Stimulated activated CD8-positive, alpha-beta memory T cell treated with anti-CD3 and anti-CD28 coated beads, Interleukin-15, amount 100 ng/mL, for 1 hour (primary cell): ENCODE measurements around the gene CANT1.
"Not testable (repeated sequence)": the region's sequence is repeated elsewhere in the genome, so short reads cannot be mapped to it uniquely, and the experiment has no call there.

Source experiments
- DNase-seq: peaks from one replicate; pipeline ENCODE4 v3.0.0-alpha.2; 2020; ENCODE audit warnings: low read depth

Gene CANT1

DNA sequence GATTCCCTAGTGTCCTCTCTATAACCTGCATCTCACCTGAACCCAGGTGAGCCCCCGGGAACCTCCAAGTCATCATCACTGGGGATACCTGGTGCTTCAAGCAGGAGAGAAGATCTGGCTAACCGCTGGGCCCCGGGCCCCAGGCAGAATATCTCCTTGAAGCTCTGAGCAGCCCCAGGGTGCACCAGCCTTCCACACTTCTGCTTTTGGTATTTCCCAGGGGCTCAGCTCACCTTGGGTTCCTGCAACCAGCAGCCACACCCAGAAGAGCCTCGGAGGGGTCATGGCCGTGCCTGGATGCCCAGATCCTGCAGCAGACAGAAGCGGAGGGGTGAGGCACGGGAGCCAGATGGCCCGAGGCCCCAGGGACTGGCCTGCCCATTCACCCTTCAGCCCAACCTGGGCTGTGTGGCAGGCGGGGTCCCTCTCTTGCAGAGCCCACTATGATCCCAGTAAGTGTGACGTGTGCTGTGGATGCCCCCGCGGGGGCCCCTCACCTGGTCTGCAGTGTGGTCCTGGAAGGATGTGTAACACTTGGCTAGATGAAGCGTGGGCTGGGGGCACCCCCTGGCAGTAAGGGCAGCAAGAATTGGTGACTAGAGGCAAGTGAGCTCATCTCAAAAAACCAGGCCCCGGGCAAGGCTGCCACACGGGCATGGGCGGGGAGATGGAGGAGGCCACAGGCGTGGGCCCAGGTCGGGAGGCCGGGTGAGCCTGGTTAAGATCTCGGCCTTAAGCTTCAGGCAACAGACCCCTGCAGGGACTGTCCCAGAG is 32.5 kb downstream of the CANT1 start:
- DNase-seq, result no peak

DNA sequence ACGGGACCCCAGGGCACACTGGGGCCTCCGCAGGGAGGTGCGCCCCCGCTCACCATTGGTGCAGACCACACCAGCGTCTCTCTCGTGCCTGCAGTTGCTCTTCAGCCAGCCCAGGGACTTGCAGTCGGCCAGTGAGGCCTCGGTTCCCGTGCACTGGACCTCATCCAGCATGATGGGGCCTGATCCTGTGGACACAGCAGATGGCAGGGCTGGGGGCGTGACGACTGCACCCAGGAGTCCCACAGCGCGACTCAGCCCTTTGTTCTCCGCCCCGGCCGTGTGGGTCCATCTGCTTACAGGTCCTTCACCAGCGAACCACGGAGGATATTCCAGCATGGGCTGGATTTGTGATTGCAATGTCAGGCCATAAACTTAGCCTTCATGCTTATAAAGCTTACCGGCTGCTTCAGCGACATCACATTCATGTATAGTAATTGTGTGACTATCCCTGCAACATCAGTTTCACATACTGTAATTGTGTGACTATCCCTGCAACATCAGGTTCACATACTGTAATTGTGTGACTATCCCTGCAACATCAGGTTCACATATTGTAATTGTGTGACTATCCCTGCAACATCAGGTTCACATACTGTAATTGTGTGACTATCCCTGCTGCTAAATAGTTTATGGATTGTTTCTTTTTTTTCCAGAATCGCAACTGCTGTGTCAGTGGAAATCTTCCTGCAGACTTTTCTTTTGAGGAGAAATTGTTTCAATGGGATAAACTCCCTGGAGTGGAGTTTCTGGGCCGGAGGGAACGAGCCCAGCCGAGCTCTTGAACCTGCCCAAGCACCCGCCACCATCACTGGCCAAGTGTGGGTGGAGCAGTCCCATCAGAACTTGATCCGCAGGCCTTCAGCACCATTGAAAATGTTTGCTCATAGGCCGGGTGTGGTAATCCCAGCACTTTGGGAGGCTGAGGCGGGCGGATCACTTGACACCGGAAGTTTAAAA is 34.7 kb downstream of the CANT1 start:
- DNase-seq, result no peak

DNA sequence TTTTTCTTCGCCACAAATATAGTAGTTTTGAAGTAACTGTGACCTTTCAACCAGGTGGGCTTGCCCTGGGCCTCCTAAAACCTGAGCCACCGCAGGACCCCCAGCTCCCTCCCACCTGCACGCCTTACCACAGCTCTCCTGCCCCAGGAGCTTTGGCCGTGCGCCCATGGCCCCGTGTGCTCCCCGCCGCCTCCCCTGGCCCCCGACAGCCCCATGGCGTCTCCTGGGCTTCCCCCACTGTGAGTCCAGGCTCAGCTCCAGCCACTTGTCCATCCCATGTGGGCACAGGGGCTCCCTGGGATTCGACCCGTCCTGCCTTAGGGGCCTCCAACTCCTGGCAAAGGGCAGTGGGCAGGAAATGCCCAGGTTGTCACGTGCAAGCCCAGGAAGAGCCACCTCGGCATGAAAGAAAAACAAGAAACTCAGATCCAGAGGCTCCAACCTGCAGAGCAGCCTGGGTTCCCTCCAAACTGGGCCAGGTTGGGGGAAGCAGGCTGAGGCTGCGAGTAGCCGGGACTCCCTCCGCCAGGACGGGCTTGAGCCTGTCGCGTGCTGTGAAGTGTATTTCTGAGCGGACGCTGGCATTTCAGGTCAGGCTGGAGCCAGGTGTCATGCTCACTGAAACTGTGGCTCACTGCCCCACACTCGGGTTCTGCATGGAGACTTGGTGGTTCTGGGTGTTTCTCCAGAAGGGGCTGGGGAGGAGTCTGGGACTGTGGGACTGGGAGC is 35.6 kb downstream of the CANT1 start:
- no peak for DNase-seq

GRCh38 chr17:78973196-78973595 is 36.4 kb downstream of the CANT1 start:
- no peak for DNase-seq

GRCh38 chr17:78972507-78973105 is 37.0 kb downstream of the CANT1 start:
- no peak for DNase-seq

DNA sequence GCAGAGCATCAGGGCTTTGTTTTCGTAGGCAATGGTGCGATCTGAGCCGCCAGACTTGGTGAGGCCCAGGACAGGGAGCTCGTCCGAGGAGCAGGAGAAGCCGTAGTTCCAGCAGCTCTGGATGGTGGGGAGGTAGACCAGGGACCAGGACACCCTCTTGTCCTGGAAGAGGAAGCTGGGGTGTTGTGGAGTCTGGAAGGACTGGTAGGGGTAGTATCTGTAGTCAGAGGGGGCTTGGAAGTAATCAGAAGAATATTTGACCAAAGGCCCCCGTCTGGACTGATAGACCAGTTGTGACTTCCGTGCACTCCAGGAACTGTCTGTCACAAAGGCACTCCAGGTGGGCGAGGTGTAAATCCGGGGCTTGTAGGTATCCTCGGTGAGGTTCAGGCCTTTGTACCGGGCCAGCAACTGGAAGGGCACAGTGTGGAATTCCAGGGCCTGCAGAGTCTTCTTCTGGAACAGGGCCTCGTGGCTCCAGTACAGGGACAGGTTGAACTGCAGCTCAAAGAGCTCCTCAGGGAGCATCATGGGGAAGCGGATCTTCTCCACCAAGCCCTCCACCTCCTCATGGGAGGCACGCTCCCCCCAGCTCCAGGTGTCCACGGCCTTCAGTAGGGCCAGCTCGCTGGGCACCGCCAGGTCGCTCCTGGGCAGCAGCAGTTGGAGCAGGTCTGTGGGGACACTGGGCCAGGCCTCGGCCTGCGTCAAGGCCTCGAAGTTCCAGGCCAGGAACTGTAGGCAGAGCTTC is 37.6 kb downstream of the CANT1 start:
- DNase-seq, result no peak

DNA sequence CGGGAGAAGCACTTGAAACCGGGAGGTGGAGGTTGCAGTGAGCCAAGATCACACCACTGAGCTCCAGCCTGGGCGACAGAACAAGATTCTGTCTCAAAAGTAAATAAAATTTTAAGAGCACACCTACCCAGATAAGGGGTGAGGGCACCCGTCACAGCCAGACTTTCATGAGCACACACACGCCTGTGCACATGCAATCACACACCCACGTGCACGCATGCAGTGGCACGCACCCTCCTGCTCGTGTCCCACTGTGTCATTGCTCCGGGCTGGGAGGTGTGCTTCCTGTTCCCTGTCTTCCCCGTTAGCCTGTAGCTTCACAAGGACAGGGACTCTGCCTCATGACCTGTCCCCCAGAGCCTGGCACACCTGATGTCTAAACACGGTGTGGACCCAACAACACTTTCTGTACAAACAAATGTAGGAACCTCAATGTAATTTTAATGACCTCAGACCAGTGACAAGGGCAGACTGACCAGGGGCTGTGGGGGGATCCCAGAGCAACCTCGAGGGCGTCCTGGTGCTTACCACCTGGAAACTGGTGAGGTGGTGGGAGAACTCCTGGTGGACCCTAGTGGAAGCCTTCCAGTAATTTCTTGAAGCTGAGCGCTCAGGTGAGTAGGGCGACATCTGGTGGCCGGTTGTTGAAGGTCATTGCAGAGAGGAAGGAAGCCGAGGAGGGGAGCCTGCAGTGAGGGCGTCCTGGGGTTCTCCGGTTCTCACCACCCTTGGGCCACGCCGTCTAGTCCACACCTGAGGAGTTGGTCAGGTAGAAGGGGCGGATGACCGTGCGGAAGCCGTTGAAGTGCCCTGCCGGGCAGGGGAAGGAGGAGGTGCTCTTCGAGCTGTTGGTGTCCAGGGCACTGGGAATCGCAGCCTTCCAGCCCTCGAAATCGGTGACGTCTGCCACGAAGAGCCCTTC is 38.5 kb downstream of the CANT1 start:
- peak; percentile 70 for DNase-seq

- DNase-seq, result no peak
These were observed 39.7 kb downstream of the CANT1 start for GRCh38 chr17:78969865-78970264.

- no peak for DNase-seq
These were observed 41.7 kb downstream of the CANT1 start for GRCh38 chr17:78967782-78968362.

DNA sequence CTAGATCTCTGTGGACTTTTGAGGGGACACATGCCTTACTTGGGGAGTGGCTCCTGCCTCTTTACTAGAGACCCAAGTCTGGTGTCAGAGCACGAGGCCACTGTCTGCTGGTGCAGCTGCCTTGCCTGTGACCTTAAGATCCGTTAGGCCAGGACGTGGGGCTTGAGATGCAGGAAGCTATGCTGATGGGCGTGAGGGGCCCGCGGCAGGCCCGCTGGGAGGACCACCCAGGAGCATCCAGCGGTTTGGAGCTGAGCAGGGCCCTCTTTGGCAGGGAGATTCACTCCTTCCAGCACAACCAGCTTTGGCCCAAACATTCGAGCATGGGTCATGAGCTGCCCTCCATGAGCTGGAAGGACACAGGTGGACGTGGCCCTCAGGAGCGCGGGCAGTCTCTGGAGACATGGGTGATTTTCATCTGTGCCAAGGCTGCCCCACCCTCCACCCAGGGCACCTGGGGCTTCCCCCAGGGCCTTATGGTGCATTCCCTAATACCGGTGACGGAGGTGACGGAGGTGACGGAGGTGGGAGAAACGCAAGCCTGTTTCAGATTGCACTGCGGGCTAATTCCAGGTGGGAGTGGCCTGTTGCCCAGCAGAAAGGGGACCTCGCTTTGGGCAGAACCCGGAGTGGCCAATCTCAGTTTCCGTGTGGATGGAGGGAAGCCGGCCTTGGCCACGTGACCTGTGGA is 42.5 kb downstream of the CANT1 start:
- DNase-seq, result no peak

DNA sequence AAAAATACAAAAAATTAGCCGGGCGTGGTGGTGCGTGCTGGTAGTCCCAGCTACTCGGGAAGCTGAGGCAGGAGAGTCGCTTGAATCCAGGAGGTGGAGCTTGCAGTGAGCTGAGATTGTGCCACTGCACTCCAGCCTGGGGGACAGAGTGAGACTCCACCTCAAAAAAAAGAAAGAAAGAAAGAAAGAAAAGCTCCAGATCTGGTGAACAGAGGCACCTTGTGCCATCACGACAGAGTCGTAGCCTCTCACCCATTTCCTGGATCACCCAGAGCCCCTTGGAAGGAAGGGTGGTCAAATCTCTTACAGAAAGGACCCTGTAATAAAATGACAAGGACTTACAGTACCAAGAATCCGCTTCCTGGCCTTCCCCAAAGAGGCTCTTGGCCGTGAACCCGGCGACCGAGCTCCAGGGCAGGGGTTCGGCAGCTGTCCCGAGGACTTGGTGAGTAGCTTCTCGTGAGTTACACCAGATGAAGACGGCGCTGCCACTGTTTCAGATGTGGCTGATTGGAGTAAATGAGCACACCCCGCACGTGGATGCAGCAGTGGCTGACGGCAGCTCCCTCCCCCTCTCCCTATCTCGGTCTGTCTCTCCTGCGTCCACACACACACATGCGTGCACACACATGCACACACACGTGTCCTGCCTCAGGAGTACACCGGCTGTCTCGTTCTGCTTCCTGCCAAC is 43.3 kb downstream of the CANT1 start:
- DNase-seq, result no peak

- no peak for DNase-seq
These were observed 44.1 kb downstream of the CANT1 start for GRCh38 chr17:78965491-78965924.

DNA sequence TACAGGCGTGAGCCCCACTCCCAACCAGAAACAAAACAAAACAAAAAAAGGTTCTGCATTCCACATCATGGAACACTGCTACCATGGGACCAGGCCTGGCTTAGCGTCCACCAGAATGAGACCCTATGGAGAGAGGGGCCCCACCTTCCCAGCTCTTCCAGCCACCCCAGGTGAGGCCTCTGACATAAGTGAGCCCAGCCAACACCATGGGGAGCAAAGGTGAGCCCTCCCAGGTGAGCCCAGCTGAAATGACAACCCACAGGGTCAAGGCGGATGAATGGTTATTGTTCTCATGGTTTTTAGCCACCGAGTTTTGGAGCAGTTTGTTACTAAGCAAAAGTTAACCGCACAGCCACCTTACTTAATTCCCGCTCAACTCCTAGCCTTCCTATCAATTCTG is 46.2 kb downstream of the CANT1 start:
- DNase-seq, result no peak

DNA sequence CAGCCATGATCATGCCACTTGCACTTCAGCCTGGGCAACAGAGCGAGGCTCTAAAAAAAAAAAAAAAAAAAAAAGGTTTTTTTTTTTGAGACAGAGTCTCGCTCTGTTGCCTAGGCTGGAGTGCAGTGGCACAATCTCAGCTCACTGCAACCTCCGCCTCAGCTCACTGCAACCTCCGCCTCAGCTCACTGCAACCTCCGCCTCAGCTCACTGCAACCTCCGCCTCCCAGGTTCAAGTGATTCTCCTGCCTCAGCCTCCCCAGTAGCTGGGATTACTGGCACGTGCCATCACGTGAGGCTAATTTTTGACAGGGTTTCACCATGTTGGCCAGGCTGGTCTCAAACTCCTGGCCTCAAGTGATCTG is 46.6 kb downstream of the CANT1 start:
- DNase-seq, result not testable (repeated sequence)

DNA sequence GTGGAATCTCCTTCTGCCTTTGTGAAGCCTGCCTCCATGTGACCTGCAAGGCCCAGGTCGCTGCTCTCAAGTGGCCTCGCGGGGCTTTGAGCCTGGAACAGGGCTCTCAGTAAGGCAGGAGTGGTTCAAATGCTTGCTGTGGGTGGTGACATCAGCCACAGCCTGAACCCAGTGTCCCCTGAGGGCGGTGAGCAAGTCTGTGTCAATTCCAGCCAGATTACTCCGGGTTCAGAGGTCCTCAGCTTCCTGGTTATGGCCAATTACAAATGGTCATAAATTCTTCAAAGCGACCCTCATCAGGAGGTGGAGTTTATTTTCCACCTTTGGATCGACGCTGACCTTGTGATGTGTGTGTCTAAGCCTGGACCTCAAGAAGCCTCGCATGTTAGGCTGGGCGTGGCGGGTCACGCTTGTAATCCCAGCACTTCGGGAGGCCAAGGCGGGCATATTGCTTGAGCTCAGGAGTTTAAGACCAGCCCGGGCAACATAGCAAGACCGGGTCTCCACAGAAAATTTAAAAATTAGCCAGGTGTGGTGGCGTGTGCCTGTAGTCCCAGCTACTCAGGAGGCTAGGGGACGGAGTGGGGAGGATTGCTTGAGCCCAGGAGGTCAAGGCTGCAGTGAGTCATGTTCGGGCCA is 47.1 kb downstream of the CANT1 start:
- no peak for DNase-seq

GRCh38 chr17:78961571-78961970 is 48.0 kb downstream of the CANT1 start:
- DNase-seq, result no peak

DNA sequence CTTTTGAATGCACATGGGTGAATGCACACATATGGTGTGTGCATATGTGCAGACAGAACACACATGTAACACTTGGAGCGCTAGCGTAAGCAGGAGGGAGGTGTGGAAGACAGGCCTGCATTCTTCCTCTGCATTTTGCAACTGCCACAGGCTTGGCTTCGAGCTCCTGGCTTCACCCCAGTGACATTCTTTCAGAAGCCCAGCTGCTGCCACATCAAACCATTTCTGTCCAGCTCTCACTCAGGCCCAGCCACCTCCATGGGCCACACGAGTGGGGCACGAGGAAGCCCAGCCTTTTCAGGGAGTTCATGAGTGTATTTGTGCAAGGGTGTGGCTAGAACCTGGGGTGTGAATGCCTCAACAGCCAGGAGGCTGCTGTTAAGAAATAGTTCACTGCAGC is 48.6 kb downstream of the CANT1 start:
- DNase-seq, result no peak

DNA sequence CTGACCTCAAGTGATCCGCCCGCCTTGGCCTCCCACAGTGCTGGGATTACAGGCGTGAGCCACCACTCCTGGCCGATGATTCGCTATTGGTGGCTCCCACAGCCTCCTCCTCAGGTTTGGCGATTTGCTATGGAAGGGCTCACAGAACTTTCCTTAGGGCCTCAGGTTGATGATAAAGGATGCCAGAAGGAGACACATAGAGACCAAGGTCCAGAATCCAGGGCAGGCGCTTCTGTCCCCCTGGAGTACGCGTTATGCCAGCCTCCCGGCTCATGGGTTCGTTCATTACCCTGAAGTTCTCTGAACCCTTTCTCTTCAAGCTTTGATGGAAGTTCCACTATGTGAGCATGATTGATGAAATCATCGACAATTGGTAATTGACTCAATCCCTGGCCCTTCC is 49.8 kb downstream of the CANT1 start:
- DNase-seq, result no peak
